Mammary epithelial cell (primary cell): Measurements from ENCODE around the gene PRSS27.

Source experiments
- CTCF ChIP-seq, 2 donors: IDR thresholded peaks in 1 of 2; conservative IDR thresholded peaks in 1 of 2; 2 replicates each; pipeline ENCODE4 v1.5.1; 2011 to 2012; ENCODE audit warnings: inconsistent platforms in 2 of 2, low read length in 2 of 2, mild to moderate bottlenecking in 2 of 2, control low read depth in 1 of 2, low read depth in 1 of 2; ENCODE audit not compliant: insufficient read depth in 1 of 2; ENCODE audit errors: extremely low read depth in 1 of 2
- EZH2 ChIP-seq: IDR thresholded peaks from 2 replicates; pipeline ENCODE4 v1.6.1; 2012; ENCODE audit warnings: low read length, inconsistent platforms, borderline replicate concordance

DNA sequence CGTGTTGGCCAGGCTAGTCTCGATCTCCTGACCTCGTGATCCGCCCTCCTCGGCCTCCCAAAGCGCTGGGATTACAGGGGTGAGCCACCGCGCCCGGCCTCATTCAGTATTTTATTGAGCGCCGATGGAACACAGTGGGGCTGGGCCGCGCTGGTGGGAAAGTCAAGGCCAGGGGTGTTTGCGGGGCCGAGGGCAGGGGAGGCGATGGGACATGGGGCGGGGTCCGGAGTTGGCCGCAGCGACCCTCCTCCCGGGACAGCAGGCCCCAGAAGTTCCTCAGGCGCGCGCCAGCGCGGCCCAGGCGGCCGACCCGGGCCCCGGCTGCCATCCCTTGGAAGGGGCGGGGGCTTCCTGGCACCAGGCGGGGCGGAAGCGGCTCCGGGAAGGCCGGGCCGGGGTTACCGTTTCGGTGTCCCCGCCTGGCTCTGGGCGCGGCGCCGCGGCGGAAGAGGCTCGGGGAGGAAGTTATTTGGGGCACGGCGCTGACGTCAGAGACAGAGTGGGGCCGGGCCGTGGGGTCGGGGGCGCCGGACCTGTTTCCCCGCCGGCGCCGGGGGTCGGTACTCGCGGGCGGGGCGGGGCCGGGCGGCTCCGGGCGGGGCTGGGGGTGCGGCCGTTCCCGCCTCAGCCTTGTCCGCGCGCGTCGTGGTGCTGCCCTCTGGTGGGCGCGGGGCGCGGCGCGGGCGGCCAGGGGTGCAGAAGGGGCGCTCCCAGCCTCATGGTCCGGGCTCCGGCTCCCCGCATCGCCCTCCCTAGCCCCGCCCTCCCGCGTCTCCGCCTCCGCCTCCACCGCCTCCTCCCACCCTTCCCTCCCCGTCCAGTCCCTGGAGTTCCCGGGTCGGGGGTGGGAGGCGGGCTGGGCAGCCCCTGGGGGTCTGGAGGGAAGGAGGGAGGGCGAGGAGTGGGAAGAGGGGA, 952 bp upstream of the PRSS27 start:
- TF ChIP-seq CTCF (conservative IDR thresholded peaks at IDR 0.05 in 1 of 2, IDR thresholded peaks at IDR 0.05 in 1 of 2; ENCODE audit: extremely low read depth in 1 of 2, insufficient read depth in 1 of 2, low read depth in 1 of 2, low read length in 2 of 2) (peak; percentile 30 to 53), EZH2 (no peak)
